OCI-LY3 (cell line): ENCODE measurements around the gene TYW1B.
"Not testable (repeated sequence)": the region's sequence is repeated elsewhere in the genome, so short reads cannot be mapped to it uniquely, and the experiment has no call there.

Experiments used
- CTCF ChIP-seq: fragments of 200-600, 300-600 bp; sonication (generic); IDR thresholded peaks from 2 replicates; pipeline ENCODE4 v1.5.1; 2014; ENCODE audit warnings: antibody characterized with exemption, low read length, low read depth
- EZH2phosphoT487 ChIP-seq: fragments of 200-600 bp; shearing (Covaris generic); IDR thresholded peaks from 2 replicates; pipeline ENCODE4 v1.6.1; 2018; ENCODE audit warnings: antibody characterized with exemption, mixed run types, low read depth

GRCh38 chr7:72850746-72851145, 22.7 kb upstream of the TYW1B start:
- TF ChIP-seq CTCF, EZH2phosphoT487: not testable (repeated sequence)
